Esophagus squamous epithelium (tissue), 4 donors: ENCODE measurements around the gene IRF7.

Experiments used
- CTCF ChIP-seq, 6 experiments: fragments of 450-650 bp in 4 of 6; fragments of 200-600 bp in 2 of 6; sonication (generic) in 2 of 6; IDR thresholded peaks; one replicate each; pipeline ENCODE4 v1.5.1; 2016 to 2019; ENCODE audit warnings: antibody characterized with exemption in 6 of 6, mild to moderate bottlenecking in 4 of 6, moderate library complexity in 4 of 6
- POLR2A ChIP-seq, 4 donors: fragments of 450-650 bp; IDR thresholded peaks; one replicate each; pipeline ENCODE4 v1.6.1; 2017; ENCODE audit warnings: antibody characterized with exemption in 4 of 4, mild to moderate bottlenecking in 4 of 4, moderate library complexity in 3 of 4

- TF ChIP-seq POLR2A (IDR thresholded peaks at IDR 0.05) (no peak), CTCF (IDR thresholded peaks at IDR 0.05) (no peak)
Measured at GRCh38 chr11:620201-620600, 4.5 kb upstream of the IRF7 start.
